ENCODE data around the gene PIGU. TPM values are rescaled to one million over a fixed set of nuclear protein-coding genes. Genes with fewer than 3 reads are reported as not detected.
"Not testable (repeated sequence)": the region's sequence is repeated elsewhere in the genome, so short reads cannot be mapped to it uniquely, and the experiment has no call there.

PIGU gene
- total RNA-seq, 1 donor from 2014 or later = 19.8 TPM

DNA sequence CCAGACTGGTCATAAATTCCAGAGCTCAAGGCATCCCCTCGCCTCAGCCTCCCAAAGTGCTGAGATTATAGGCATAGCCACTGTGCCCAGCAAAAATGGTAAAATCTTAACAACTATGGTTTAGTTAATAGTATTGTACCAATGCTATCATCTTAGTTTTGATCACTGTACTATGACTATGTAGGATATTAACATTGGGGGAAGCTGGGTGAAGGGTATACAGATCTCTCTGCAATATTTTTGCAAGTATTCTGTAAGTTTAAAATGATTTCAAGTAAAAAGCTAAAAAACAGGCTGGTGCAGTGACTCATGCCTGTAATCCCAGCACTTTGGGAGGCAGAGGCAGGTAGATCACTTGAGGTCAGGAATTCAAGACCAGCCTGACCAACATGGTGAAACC, 7.8 kb downstream of the PIGU start:
- no peaks in the 10 kb centered on the region for H3K27me3 Mint-ChIP-seq (ENCODE audit: low read depth)
- no peaks in the 10 kb centered on the region for H3K4me1 Mint-ChIP-seq (ENCODE audit: low read depth)
- H3K9me3 Mint-ChIP-seq (ENCODE audit: low read depth) = peaks cover 5% of the 10 kb centered on the region
- DNase-seq (ENCODE audit: low spot score) = no peak
- no peak overlapping the region for H3K4me3 Mint-ChIP-seq (ENCODE audit: unreplicated experiment)
- TF ChIP-seq, protein P1, sequence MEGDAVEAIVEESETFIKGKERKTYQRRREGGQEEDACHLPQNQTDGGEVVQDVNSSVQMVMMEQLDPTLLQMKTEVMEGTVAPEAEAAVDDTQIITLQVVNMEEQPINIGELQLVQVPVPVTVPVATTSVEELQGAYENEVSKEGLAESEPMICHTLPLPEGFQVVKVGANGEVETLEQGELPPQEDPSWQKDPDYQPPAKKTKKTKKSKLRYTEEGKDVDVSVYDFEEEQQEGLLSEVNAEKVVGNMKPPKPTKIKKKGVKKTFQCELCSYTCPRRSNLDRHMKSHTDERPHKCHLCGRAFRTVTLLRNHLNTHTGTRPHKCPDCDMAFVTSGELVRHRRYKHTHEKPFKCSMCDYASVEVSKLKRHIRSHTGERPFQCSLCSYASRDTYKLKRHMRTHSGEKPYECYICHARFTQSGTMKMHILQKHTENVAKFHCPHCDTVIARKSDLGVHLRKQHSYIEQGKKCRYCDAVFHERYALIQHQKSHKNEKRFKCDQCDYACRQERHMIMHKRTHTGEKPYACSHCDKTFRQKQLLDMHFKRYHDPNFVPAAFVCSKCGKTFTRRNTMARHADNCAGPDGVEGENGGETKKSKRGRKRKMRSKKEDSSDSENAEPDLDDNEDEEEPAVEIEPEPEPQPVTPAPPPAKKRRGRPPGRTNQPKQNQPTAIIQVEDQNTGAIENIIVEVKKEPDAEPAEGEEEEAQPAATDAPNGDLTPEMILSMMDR (IDR thresholded peaks at IDR 0.05) = no peak
- peaks cover 3% of the 10 kb centered on the region for H3K36me3 Mint-ChIP-seq (ENCODE audit: low read depth)
- H3K27ac Mint-ChIP-seq (ENCODE audit: unreplicated experiment) = no peak overlapping the region

DNA sequence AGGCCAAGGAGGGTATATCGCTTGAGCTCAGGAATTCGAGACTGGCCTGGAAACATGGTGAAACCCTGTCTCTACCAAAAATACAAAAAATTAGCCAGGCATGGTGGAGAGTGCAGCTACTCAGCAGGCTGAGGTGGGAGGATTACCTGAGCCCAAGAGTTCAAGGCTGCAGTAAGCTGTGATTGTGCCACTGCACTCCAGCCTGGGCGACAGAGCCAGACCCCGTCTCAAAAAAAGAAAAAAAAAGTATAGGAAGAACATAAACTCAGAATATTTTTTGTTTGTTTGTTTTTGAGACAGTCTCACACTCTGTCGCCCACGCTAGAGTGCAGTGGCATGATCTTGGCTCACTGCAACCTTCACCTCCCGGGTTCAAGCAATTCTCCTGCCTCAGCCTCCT, 12.1 kb downstream of the PIGU start:
- DNase-seq (ENCODE audit: low spot score); H3K27me3 Mint-ChIP-seq (ENCODE audit: low read depth); H3K27ac Mint-ChIP-seq (ENCODE audit: unreplicated experiment); H3K4me1 Mint-ChIP-seq (ENCODE audit: low read depth); H3K9me3 Mint-ChIP-seq (ENCODE audit: low read depth); H3K4me3 Mint-ChIP-seq (ENCODE audit: unreplicated experiment); H3K36me3 Mint-ChIP-seq (ENCODE audit: low read depth): not testable (repeated sequence)

DNA sequence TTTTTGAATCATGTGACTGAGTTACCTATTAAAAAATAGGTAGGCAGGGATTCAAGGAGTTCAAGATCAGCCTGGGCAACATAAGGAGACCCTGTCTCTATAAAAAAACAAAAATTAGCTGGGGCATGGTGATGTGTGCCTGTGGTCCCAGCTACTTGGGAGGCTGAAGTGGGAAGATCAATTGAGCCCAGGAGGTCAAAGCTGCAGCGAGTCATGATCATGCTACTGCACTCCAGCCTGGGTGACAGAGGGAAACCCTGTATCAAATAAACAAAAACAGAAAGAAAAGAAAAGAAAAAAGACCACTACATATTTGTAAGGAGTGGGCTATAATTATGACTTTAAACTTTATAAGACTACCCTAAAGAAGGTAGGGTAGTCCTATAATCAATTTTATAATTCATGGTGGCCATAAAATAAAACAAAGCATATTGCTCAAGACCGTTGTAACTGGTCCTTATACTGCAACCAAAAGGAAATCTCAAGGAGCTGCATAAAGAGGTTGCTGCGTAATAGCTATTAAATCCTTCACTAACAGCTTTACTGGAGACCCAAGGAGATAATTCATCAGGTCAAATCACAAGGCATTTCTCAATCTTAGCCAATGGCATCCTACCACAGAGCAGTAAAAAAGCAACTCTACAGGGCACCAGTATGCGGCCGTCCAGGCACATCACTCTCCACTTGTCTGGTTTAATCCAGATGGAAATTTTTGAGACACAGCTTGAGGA, 13.5 kb downstream of the PIGU start:
- no peak for DNase-seq (ENCODE audit: low spot score)
- TF ChIP-seq, protein P1 (IDR thresholded peaks at IDR 0.05) = no peak
- no peaks in the 10 kb centered on the region for H3K9me3 Mint-ChIP-seq (ENCODE audit: low read depth)
- H3K27ac Mint-ChIP-seq (ENCODE audit: unreplicated experiment) = no peak overlapping the region
- no peak overlapping the region for H3K4me3 Mint-ChIP-seq (ENCODE audit: unreplicated experiment)
- no peaks in the 10 kb centered on the region for H3K4me1 Mint-ChIP-seq (ENCODE audit: low read depth)
- H3K27me3 Mint-ChIP-seq (ENCODE audit: low read depth) = no peaks in the 10 kb centered on the region
- H3K36me3 Mint-ChIP-seq (ENCODE audit: low read depth) = peaks cover 1% of the 10 kb centered on the region

DNA sequence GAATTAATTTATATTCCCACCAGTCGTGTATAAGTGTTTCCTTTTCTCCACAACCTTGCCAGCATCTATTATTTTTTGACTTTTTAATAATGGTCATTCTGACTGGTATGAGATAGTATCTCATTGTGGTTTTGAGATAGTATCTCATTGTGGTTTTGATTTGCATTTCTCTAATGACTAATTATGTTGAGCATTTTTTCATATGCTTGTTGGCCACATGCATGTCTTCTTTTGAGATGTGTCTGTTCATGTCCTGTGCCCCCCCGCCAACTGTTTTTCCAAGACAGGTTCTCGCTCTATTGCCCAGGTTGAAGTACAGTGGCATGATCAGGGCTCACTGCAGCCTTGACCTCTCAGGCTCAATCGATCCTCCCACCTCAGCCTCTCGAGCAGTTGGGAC, 15.1 kb downstream of the PIGU start:
- not testable (repeated sequence) for H3K4me3 Mint-ChIP-seq (ENCODE audit: unreplicated experiment); H3K4me1 Mint-ChIP-seq (ENCODE audit: low read depth); H3K9me3 Mint-ChIP-seq (ENCODE audit: low read depth); DNase-seq (ENCODE audit: low spot score); H3K36me3 Mint-ChIP-seq (ENCODE audit: low read depth); H3K27ac Mint-ChIP-seq (ENCODE audit: unreplicated experiment); H3K27me3 Mint-ChIP-seq (ENCODE audit: low read depth)

DNA sequence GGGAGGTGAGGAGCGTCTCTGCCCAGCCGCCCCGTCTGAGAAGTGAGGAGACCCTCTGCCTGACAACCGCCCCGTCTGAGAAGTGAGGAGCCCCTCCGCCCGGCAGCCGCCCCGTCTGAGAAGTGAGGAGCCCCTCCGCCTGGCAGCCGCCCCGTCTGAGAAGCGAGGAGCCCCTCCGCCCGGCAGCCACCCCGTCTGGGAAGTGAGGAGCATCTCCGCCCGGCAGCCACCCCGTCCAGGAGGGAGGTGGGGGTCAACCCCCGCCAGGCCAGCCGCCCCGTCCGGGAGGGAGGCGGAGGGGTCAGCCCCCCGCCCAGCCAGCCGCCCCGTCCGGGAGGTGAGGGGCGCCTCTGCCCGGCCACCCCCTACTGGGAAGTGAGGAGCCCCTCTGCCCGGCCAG, 18.2 kb downstream of the PIGU start:
- not testable (repeated sequence) for H3K27ac Mint-ChIP-seq (ENCODE audit: unreplicated experiment); H3K9me3 Mint-ChIP-seq (ENCODE audit: low read depth); DNase-seq (ENCODE audit: low spot score); H3K4me3 Mint-ChIP-seq (ENCODE audit: unreplicated experiment); H3K4me1 Mint-ChIP-seq (ENCODE audit: low read depth); H3K27me3 Mint-ChIP-seq (ENCODE audit: low read depth); H3K36me3 Mint-ChIP-seq (ENCODE audit: low read depth)

DNA sequence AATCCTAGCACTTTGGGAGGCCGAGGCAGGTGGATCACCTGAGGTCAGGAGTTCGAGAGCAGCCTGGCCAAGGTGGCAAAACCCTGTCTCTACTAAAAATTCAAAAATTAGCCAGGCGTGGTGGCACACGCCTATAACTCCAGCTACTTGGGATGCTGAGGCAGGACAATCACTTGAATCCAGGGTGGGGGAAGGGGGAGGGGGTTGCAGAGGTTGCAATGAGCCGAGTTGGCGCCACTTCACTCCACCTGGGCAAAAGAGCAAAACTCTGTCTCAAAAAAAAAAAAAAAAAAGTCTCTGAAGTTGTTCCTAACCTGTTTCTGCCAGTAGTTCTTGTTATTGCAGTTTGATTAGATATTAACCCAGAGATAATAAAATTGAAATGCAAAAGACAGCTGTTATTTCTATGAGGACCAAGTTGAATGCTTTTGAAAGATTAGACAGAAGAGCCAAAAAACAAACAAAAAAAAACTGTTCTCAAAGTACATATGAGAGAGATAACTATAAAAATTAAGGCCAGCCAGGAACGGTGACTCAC, 22.6 kb downstream of the PIGU start:
- DNase-seq (ENCODE audit: low spot score) = no peak
- Mint-ChIP-seq H3K4me3 (ENCODE audit: unreplicated experiment) (no peak overlapping the region), H3K27ac (ENCODE audit: unreplicated experiment) (no peak overlapping the region)

More for the DNA sequence above, 22.6 kb downstream of the PIGU start:
- TF ChIP-seq, protein P1 (IDR thresholded peaks at IDR 0.05) = no peak
- no peaks in the 10 kb centered on the region for H3K9me3 Mint-ChIP-seq (ENCODE audit: low read depth)
- peaks cover 16% of the 10 kb centered on the region for H3K36me3 Mint-ChIP-seq (ENCODE audit: low read depth)
- no peaks in the 10 kb centered on the region for H3K27me3 Mint-ChIP-seq (ENCODE audit: low read depth)
- no peaks in the 10 kb centered on the region for H3K4me1 Mint-ChIP-seq (ENCODE audit: low read depth)
